ENCODE data around the gene GNAT2.

Gene GNAT2

DNA sequence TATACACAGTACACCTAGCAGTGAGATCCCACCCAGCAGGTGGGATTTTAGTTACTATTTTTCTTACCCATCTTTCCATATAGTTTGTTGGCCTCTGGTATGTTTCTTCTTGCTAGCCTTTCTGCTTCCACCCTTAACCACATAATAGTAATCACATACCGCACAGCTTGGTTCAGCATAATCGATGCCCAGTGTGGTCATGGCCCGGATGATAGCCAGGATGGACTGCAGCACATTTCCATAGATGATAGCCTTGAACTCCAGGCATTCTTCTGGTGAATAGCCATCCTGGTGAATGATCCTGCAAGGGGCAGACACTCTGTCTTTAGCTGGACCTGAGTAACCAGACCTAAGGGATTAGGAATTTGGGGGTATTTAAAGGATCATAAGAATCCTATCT, 9.5 kb downstream of the GNAT2 start:
- no peak for DNase-seq (ENCODE audit: low spot score)

DNA sequence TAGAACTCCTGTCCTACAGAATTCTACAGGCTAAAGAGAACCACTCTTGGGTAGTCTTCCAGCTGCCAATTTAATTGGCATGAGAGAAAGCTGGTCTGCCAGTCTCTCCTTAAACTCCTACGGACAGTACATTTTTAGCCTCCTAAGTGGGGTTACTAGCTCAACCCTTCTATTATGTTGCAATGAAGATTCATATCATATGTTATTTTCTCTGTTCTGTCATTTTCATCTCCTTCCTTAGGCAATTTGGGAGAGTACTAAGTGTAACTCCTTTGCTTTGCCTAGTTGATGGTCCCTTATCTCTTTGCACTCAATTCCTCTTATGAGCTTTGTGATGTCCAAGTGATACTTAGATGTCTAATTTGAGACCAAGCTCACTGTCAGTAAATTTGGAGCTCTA, 14.0 kb downstream of the GNAT2 start:
- DNase-seq (ENCODE audit: low spot score): no peak

DNA sequence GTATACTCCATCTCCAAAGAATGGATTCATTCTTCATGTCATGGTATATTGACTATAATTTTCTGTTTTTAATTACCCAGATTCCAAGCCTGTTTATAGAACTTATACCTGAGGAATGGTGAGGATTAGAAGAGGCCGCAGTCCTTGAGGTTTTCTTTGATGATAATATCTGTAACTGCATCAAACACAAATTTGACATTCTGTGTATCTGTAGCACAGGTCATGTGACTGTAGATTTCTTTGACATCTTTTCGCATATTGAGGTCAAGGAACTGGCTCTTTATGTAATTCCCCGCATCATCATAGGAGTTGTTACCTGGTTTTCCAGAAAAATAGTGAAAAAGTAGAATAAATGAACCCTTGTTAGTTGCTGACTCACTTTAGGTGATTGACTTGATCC, 16.2 kb downstream of the GNAT2 start:
- no peak for DNase-seq (ENCODE audit: low spot score)

DNA sequence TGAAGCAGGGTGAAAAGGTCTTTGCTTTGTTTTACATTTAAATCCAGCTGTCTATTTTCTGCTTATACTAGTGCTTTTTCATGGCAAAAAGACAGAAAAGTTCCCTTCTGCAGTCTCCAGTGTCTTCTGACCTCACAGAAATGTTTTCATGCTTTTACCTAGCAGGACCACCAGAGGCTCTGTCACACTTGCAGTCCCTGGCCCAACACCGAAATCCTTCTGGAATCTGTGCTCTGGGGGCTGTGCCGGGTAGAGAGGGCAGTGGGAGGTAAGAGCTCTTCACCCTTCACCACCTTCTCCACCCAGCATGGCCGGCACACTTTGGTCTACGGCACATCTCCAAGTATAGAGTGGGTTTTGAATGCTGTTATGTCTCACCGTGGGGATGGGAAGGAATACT, 20.8 kb downstream of the GNAT2 start:
- DNase-seq (ENCODE audit: low spot score): no peak

DNA sequence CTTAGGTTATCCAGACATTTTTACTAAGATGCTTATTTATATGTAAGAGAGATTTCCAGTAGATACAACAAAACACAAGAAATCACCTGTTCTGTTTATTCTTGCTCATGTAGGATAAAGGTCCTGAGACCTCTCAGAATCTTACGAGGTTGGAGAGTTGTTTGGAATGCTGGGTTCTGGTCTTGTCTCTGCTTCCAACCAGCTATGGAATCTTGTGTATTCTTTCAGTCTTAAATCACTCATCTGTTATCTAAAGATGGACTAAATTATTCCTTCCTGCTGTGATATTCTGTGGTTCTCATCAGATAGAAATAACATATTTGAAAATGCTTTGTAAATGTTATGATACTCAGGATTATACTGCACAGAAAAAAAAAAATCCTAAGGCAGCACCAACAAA, 21.3 kb downstream of the GNAT2 start:
- DNase-seq (ENCODE audit: low spot score): no peak

DNA sequence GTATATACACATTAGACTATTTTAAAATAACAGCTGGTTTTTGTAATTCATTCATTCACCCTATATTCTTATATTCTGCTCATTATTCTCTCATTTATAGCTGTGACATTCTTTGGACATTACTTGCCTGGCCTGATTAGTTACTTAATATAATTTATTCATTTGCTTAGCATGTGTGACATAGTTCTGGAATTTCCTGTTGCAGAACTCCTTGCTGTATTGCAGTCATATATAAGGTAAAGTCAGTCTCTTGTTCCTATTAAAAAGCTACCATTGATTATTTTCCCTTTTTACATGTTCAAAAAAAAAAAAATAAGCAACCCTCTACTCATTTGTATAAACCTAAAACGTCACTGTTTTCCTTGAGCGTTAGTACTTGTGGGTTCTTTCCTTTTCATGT, 23.9 kb downstream of the GNAT2 start:
- DNase-seq (ENCODE audit: low spot score): no peak

DNA sequence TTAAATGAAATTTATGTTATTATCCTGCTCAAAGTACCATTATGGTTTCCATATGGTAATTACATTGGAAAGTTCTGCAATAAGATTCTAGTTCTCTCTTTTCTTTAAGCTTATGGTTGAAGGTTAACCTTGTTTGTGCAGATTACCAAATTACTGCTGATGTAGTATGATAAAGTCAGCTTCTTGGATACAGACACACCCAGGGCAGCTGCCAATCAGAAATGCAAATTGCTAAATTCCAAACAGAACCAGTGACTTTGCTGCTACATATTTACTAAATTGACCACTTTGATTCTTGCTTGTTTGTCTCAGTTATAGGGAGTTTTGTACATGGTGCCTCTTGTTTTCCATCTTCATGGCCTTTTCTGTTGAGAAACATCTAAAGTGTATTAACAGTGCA, 26.5 kb downstream of the GNAT2 start:
- no peak for DNase-seq (ENCODE audit: low spot score)

DNA sequence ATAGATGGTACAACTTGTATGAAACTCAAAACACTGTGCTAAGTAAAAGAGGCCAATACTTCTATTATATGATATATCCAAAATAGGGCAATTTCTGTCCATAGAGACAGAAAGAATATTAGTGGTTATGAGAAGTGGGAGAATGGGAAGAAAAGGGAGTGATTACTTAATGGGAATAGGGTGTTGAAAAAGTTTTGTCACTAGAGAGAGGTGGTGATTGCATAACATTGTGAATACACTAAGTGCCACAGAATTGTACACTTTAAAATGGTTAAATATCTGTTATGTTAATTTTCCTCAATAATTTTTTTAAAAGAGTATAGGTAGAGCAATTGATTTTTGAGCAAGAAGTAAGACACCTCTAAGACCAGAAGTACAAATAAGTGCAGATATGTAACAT, 29.7 kb downstream of the GNAT2 start:
- DNase-seq (ENCODE audit: low spot score): no peak

DNA sequence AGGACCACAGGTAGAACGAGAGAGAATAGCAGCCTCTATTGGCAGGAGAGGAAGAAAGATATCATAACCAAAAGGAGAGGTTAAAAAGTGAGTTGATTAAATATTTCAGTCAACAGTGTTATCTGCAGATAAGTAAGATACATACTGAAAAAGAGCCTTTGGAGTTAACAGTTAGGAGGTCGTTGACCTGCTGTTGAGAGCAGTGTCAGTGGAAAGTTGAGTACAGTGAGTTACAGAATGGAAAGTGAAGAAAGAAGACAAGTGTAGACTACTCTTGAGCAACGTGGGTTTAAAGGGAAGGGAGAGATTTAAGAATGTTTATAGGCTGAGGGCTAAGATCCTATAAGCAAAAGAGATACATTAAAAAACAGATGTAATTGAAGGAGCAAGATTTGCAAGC, 30.2 kb downstream of the GNAT2 start:
- DNase-seq (ENCODE audit: low spot score): no peak

DNA sequence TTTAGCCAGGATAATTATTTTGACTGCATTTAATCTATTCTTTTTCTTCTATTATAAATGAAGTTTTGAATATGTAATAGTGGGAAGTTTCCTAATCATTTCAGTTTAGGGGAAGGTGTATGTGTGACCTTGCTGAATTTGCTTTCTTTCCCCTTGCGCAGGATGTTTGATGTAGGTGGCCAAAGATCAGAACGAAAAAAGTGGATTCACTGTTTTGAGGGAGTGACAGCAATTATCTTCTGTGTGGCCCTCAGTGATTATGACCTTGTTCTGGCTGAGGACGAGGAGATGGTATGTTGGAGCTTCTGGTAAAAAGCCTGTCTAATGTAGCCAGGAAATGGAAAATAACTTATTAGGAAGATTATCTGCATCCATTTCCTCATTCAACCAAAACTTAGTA, 33.4 kb downstream of the GNAT2 start:
- no peak for DNase-seq (ENCODE audit: low spot score)

DNA sequence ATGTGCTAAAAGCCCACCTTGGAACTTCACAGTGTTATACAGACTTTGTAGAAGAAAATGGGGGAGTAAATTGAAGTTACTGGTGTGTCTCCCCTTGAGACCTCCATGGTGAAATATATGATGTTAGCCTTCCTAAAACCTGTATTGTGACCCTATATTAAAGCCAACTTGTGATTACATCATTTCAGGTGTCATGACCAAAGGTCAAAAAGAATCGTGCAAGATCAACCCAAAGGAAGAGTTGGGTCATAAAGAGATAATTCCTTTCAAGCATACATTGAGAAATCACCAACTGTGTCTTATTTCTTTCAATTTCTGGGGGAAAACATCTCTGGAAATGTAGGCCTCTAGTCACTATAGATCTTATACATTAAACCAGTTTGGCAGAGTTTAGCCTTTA, 34.6 kb downstream of the GNAT2 start:
- DNase-seq (ENCODE audit: low spot score): no peak

DNA sequence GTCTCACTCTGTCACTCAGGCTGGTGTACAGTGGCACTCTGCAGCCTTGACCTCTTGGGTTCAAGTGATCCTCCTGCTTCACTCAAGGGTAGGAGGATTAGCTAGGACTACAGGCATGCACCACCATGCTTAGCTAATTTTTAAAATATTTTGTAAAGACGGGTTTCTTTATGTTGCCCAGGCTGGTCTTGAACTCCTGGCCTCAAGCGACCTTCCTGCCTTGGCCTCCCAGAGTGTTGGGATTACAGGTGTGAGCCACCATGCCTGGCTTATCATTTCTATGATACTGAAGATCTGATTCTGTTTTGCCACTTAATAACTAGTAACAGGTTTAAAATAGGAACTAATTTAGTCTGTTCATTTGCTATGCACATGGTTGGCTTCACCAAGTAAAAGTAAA, 37.4 kb downstream of the GNAT2 start:
- DNase-seq (ENCODE audit: low spot score): no peak

DNA sequence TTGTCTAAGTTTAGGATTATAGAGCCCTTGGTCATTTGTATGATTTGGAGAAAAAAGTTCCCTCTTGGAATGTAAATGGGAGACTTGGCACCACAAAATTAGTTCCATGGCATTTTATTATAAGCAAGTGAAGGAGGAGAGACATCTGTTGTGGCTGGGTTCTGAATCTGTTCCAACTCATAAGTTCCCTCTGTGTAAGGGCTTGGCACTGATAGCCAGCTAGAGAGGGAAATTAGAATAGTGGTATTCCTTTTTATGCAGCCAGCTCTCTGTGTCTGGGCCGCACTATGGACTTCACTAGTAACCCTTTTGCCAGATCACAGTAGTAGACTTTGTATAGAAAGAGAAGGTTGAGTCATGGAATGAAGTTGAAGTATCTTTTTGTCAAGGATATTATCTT, 39.9 kb downstream of the GNAT2 start:
- peak; percentile 22 for DNase-seq (ENCODE audit: low spot score)

DNA sequence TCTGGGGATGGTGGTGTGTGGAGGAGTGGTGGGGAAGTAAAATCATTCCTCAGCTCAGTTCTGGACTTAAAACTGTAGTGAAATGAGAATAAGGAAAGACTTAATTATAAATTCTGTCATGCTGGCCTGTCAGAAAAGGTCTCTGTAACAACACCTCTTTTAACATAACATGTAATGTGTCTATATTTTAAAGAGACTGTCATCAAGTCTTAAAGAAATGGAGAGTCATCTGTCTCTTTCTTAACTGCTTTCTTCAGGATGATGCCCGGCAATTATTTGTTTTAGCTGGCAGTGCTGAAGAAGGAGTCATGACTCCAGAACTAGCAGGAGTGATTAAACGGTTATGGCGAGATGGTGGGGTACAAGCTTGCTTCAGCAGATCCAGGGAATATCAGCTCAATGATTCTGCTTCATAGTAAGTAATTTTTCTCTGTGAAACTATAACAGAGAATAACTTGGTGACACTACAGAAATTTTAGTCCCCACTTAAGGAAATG, 40.4 kb downstream of the GNAT2 start:
- no peak for DNase-seq (ENCODE audit: low spot score)

DNA sequence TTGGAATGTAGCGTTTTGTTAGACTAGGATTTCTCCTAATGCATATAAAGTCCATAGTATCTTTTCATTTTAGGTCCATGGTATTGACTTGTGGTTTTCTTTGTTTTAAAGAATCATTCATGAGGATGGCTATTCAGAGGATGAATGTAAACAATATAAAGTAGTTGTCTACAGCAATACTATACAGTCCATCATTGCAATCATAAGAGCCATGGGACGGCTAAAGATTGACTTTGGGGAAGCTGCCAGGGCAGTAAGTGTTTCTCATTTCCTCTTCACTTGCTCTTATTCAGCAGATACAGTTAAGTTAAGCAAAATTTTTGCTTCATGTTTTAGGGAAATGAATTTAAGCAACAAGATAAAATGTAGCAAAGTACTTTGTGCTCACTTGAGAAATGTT, 45.6 kb downstream of the GNAT2 start:
- DNase-seq (ENCODE audit: low spot score): peak; percentile 14

DNA sequence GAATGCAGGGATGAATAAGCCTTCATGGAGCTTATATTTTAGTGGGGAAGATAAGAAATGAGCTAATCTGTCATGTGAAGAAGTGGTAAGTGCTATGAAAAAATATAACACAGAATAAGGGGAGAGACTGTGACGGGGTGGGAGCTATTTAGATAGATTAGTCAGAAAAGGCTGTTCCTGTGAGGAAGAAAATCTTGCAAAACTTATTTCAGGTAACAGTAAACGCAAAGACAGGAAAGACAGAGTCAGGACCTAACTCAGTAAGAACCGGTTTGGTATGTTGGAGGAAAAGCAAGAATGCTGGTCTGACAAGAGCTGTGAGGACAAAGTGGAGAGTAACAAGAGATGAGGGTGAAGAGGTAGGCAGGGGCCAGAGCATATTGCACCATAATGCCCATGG, 49.0 kb downstream of the GNAT2 start:
- DNase-seq (ENCODE audit: low spot score): no peak

DNA sequence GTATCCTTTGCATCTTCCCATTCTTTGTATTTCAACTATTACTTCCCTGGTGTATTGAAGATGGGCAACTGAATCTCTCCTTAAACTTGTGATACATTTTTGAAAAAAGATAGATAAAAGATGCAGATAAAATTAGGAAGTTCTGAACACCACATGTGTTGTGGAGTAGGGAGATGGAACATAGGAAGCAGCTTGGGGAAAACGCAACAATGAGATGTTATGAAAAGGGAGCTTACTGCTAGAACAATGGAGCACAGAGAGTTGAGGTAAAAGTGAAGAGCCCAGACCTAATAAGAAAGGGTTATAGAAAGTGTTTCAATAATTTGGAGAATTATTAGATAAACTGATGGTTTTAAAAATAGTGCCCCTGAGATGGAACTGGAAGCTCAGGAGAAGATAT, 50.1 kb downstream of the GNAT2 start:
- DNase-seq (ENCODE audit: low spot score): no peak

DNA sequence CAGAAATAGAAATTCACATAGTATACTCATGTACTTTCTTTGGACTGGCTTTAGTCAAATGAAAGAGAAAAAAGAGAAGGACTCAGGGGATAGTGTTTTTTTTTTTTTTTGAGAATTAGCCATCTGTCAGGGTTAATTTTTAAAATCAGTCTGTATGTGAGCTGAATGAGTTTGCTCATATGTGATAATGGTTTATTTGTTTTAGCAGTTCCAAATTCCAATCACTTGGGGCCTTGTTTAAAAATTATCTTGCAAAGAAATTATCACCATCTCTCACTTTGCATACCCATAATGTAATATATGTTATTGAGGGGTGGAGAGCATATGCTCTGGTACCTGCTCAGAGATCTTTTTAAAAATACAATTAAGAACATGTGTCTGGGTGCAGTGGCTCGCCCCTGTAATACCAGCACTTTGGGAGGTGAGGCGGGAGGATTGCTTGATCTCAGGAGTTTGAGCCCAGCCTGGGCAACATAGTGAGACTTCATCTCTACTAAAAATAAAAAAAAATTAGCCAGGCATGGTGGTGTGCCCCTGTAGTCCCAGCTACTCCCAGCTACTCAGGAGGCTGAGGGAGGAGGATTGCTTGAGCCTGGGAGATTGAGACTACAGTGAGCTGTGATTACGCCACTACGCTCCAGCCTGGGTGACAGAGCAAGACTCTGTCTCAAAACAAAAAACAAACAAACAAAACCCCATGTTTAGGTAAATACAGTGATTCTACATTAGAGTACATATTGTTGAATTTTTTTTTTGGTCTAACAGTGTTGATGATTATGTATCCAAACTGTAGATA, 51.3 kb downstream of the GNAT2 start:
- DNase-seq (ENCODE audit: low spot score): no peak

DNA sequence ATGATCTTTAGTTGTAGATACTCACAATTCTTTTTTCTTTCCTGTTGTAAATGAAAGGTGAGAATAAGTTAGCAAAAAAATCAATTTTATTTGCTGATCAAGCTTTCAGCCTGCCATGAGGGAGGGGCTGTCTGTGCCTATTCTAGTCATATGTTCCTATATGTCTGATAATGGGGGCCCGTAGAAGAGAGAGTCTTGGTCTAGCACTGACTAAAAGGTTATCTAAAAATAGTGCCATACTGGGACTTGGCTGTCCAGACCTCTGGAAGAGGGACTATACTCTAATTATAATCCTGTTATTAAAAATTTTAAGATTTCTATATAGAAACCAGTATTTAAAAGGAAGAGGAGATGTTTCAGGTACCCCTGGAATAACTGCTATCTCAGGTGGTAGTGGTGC, 52.4 kb downstream of the GNAT2 start:
- no peak for DNase-seq (ENCODE audit: low spot score)

DNA sequence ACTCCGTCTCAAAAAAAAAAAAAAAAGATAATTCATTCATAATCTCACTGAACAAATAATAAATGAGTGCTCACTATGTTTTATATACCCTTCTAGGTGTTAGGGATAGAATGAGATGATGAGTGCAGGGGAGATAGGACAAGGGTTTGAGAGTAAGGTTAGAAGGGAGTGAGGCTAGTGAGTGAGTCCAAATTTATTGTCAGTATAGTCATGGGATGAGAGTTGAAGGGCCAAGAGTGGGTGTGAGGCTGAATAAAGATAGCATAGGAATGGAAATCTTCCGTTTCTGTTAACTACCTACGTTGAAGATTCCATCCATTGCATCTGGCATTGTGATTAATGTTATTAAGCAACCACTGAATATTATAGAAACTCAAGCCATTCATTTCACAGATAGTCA, 54.2 kb downstream of the GNAT2 start:
- no peak for DNase-seq (ENCODE audit: low spot score)

DNA sequence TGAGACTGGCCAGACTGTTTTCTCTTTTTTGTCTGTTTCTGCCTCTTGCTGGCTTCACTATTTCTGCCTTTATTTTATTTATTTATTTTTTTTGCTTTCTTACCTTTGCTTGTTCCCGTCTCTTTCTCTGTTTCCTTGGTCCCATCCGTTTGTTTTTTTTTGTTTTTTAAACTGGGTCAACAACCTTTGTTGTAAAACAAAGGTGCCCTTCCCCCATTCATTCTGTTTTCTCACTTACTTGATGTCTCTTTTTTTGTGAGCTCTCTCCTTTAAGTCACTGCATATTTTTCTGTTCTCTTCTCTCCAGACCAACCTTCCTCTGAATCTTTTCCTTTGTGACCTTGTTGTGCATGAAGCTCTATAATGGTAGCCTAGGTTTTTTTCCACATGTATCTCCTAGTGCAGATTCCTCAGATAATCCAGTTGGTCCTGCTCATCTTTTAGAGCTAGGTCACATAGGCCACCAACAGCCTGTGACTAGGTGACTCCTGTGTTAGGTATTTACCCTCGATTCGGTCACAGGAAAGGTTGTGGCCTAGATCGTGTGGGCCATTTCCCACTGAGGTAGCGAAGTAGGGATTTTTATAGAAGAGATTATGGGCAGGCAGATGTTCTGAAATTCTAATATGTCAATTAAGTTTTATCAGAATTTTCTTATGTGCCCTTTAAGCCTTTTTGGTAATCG, 55.1 kb downstream of the GNAT2 start:
- DNase-seq (ENCODE audit: low spot score): no peak

DNA sequence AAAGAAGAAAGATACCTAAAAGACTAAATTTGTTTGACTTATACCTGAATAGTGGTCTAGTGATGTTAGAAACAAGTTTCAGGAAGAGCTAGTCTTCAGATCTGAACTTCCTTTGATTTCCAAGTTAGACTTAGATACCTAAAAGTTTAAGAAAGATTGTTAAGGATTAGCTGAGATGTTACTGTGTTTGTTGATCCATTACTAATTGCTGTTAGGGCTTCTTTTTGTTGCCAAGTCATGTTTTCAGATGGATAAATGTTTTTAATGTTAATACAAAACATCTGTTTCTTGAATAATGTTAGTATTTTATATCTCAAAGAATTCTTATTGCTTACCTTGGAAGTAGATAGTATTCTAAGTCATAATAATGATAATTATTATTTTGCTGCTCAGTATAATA, 59.4 kb downstream of the GNAT2 start:
- DNase-seq (ENCODE audit: low spot score): no peak

DNA sequence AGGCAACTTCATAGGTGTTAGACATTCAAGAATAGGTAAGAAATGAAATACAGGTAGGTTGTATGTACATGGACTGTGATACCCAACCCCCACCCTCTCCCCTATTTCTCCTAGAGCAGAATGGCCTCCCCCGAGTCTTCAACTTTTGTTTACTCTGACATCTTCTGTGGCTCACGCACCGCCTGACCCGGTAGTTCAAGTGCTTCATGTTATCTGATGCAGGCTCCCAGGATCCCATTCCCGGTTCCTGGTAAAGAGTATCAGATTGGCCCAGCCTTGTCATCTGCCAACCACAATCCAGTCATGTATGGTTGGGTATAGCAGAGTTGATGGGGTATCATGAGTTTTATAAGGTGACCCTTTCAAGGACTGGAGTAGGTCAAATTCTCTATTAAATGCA, 61.9 kb downstream of the GNAT2 start:
- no peak for DNase-seq (ENCODE audit: low spot score)

DNA sequence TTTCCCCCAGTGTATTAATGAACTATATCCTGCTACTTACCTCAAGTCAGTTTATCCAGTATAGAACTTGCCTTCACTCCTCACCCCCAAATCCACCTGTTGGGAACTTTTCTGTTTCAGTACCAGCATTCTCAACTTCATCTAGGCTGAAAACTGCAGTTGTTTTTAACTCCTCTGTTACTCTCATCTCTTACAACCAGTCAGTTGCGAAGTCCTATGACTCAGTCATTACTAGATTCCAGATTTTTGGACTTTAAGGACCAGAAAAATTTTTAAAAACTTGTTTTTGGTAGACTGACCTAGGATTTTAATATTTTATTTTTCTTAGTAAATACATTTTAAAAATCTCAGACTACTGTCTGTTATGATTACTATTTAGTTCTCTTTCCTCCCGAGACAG, 62.9 kb downstream of the GNAT2 start:
- no peak for DNase-seq (ENCODE audit: low spot score)

All from globus pallidus (tissue), 1 donor.